SK-N-SH treated with all-trans-retinoic acid at 6 μM for 48 hours (cell line): ENCODE data around the gene MYO1F.

Experiments
- ATAC-seq: fragments of 200-7000 bp; cut with Tn5 transposase; 3 replicates; pipeline ENCODE4 v1.9.1; 2020; ENCODE audit warnings: mild to moderate bottlenecking, moderate library complexity
- ARNTL ChIP-seq: fragments of 450-650 bp; formaldehyde crosslinking; IDR thresholded peaks from 2 replicates; pipeline ENCODE4 v1.5.0; 2020; ENCODE audit warnings: low read depth, mild to moderate bottlenecking, moderate library complexity, borderline replicate concordance
- BACH2 ChIP-seq: fragments of 250-450 bp; sonication (Bioruptor Pico); IDR thresholded peaks from 2 replicates; pipeline ENCODE4 v1.9.0; 2021; ENCODE audit warnings: mild to moderate bottlenecking, borderline replicate concordance
- CREB5 ChIP-seq: fragments of 250-450 bp; sonication (Bioruptor Pico); IDR thresholded peaks from 2 replicates; pipeline ENCODE4 v1.5.1; 2020; ENCODE audit warnings: low read depth, mild to moderate bottlenecking, moderate library complexity
- CSRNP3 ChIP-seq: fragments of 250-450 bp; sonication (Bioruptor Pico); IDR thresholded peaks from 2 replicates; pipeline ENCODE4 v1.5.1; 2021; ENCODE audit warnings: mild to moderate bottlenecking, moderate library complexity
- ESRRG ChIP-seq: fragments of 250-450 bp; sonication (Bioruptor Pico); IDR thresholded peaks from 2 replicates; pipeline ENCODE4 v1.6.1; 2021; ENCODE audit warnings: mild to moderate bottlenecking
- ISL1 ChIP-seq: fragments of 250-450 bp; sonication (Bioruptor Pico); IDR thresholded peaks from 2 replicates; pipeline ENCODE4 v2.1.2; 2022; ENCODE audit warnings: mild to moderate bottlenecking, moderate library complexity
- RARB ChIP-seq: fragments of 250-450 bp; sonication (Bioruptor Pico); IDR thresholded peaks from 2 replicates; pipeline ENCODE4 v1.8.0; 2021; ENCODE audit warnings: mild to moderate bottlenecking, moderate library complexity
- SNAI2 ChIP-seq: fragments of 250-450 bp; sonication (Bioruptor Pico); IDR thresholded peaks from 2 replicates; pipeline ENCODE4 v1.5.0; 2020; ENCODE audit warnings: mild to moderate bottlenecking, moderate library complexity
- TCF4 ChIP-seq: fragments of 250-450 bp; sonication (Bioruptor Pico); IDR thresholded peaks from 2 replicates; pipeline ENCODE4 v1.8.0; 2021; ENCODE audit warnings: mild to moderate bottlenecking, moderate library complexity, borderline replicate concordance
- TSHZ2 ChIP-seq: fragments of 250-450 bp; sonication (Bioruptor Pico); IDR thresholded peaks from 2 replicates; pipeline ENCODE4 v1.5.0; 2020; ENCODE audit warnings: mild to moderate bottlenecking, moderate library complexity
- ZC3H10 ChIP-seq: fragments of 250-450 bp; sonication (Bioruptor Pico); IDR thresholded peaks from 2 replicates; pipeline ENCODE4 v1.5.1; 2021; ENCODE audit warnings: mild to moderate bottlenecking, moderate library complexity
- ZFP3 ChIP-seq: fragments of 250-450 bp; sonication (Bioruptor Pico); IDR thresholded peaks from 2 replicates; pipeline ENCODE4 v1.5.0; 2020; ENCODE audit warnings: mild to moderate bottlenecking, moderate library complexity
- ZNF70 ChIP-seq: fragments of 450-650 bp; formaldehyde crosslinking; IDR thresholded peaks from 2 replicates; pipeline ENCODE4 v1.5.0; 2020; ENCODE audit warnings: mild to moderate bottlenecking, moderate library complexity
- TF ChIP-seq, protein P1 (sequence below): fragments of 250-450 bp; sonication (Bioruptor Pico); IDR thresholded peaks from 2 replicates; pipeline ENCODE4 v1.8.0; 2021; ENCODE audit warnings: low read depth, mild to moderate bottlenecking, moderate library complexity, borderline replicate concordance

The MYO1F gene

GRCh38 chr19:8611877-8612806 is 34.9 kb upstream of the MYO1F start:
- TF ChIP-seq ZNF70 (CRISPR knock-in tag) (no peak), ARNTL (no peak), CSRNP3 (no peak), CREB5 (CRISPR knock-in tag) (no peak), ZFP3 (CRISPR knock-in tag) (no peak), ZC3H10 (no peak), RARB (CRISPR knock-in tag) (no peak)
- no peak for ATAC-seq

DNA sequence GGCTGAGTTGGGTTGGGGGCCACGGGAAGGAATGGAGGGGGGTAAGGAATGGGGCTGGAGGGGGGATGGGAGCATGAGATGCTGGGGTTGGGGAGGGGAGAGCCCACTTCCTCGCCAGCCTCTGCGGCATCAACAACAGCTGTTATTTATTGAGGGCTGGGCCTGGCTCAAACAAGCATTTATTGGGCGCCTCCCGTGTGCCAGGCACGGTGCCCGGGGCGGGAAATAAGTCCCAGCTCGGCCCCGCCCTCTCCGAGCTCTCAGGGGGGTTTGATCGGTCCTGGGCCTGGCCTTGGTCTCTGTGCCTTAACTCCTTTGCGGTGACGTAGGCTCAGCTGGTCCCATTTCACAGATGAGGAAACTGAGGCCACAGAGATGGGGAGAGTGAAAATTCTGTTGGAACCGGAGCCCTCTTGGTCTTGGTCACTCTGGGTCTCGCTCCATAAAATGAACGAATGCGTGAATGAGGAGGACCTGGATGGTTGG is 34.2 kb upstream of the MYO1F start:
- TF ChIP-seq CREB5 (CRISPR knock-in tag) (no peak), ESRRG (CRISPR knock-in tag) (no peak), CSRNP3 (no peak), ZC3H10 (no peak)
- ATAC-seq, result no peak

- no peak for TF ChIP-seq TSHZ2 (CRISPR knock-in tag)
- TF ChIP-seq, protein P1, sequence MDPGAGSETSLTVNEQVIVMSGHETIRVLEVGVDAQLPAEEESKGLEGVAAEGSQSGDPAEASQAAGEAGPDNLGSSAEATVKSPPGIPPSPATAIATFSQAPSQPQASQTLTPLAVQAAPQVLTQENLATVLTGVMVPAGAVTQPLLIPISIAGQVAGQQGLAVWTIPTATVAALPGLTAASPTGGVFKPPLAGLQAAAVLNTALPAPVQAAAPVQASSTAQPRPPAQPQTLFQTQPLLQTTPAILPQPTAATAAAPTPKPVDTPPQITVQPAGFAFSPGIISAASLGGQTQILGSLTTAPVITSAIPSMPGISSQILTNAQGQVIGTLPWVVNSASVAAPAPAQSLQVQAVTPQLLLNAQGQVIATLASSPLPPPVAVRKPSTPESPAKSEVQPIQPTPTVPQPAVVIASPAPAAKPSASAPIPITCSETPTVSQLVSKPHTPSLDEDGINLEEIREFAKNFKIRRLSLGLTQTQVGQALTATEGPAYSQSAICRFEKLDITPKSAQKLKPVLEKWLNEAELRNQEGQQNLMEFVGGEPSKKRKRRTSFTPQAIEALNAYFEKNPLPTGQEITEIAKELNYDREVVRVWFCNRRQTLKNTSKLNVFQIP (CRISPR knock-in tag), result no peak
- no peak for TF ChIP-seq CREB5 (CRISPR knock-in tag)
- no peak for TF ChIP-seq ZNF70 (CRISPR knock-in tag)
- TF ChIP-seq SNAI2 (CRISPR knock-in tag), result no peak
- no peak for TF ChIP-seq ARNTL
- TF ChIP-seq ZFP3 (CRISPR knock-in tag), result no peak
- TF ChIP-seq TCF4 (CRISPR knock-in tag), result no peak
- TF ChIP-seq ISL1 (CRISPR knock-in tag), result no peak
- TF ChIP-seq RARB (CRISPR knock-in tag), result no peak
- no peak for TF ChIP-seq BACH2 (CRISPR knock-in tag)
Measured at GRCh38 chr19:8610936-8611300, 33.7 kb upstream of the MYO1F start.

More at GRCh38 chr19:8610936-8611300, 33.7 kb upstream of the MYO1F start:
- ATAC-seq, result no peak
